ENCODE results near the gene FOXQ1. TPM values are rescaled to one million over a fixed set of nuclear protein-coding genes. Genes with fewer than 3 reads are reported as not detected.

The FOXQ1 gene
- total and polyA plus RNA-seq, 2 of the 13 experiments (the other 11 are each of a cell fraction or from before 2014, with no cell fraction given) = 35.2 to 39.8 TPM

DNA sequence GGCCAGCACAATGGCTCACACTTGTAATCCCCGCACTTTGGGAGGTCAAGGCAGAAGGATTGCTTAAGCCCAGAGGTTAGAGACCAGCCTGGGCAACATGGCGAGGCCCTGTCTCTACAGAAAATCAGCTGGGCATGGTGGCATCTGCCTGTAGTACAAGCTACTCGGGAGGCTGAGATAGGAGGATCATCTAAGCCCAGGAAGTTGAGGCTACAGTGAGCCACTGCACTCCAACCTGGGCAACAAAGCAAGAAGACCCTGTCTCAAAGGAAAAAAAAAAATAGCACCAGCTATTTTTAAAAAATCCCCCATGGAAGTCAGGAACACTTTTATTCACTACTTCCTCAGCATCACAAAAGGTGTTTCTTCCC is 45.2 kb upstream of the FOXQ1 start (continued):
- TF ChIP-seq, protein P1, sequence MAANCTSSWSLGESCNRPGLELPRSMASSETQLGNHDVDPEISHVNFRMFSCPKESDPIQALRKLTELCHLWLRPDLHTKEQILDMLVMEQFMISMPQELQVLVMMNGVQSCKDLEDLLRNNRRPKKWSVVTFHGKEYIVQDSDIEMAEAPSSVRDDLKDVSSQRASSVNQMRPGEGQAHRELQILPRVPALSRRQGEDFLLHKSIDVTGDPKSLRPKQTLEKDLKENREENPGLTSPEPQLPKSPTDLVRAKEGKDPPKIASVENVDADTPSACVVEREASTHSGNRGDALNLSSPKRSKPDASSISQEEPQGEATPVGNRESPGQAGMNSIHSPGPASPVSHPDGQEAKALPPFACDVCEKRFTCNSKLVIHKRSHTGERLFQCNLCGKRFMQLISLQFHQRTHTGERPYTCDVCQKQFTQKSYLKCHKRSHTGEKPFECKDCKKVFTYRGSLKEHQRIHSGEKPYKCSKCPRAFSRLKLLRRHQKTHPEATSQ (CRISPR knock-in tag; IDR thresholded peaks at IDR 0.05; ENCODE audit: borderline replicate concordance) = 0 out of 2 replicates have a peak, but pooled peaks have one; percentile 15
- TF ChIP-seq, protein P2, sequence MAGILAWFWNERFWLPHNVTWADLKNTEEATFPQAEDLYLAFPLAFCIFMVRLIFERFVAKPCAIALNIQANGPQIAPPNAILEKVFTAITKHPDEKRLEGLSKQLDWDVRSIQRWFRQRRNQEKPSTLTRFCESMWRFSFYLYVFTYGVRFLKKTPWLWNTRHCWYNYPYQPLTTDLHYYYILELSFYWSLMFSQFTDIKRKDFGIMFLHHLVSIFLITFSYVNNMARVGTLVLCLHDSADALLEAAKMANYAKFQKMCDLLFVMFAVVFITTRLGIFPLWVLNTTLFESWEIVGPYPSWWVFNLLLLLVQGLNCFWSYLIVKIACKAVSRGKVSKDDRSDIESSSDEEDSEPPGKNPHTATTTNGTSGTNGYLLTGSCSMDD (CRISPR knock-in tag; IDR thresholded peaks at IDR 0.05) = no peak
- TF ChIP-seq GTF2F1 (IDR thresholded peaks at IDR 0.05; ENCODE audit: low read length) = no peak
- TF ChIP-seq ESRRA (CRISPR knock-in tag; IDR thresholded peaks at IDR 0.05; ENCODE audit: low read depth) = no peak
- no peak for TF ChIP-seq ZNF788 (CRISPR knock-in tag; IDR thresholded peaks at IDR 0.05; ENCODE audit: borderline replicate concordance)
- TF ChIP-seq ZNF431 (CRISPR knock-in tag; IDR thresholded peaks at IDR 0.05; ENCODE audit: borderline replicate concordance, low read depth) = no peak
- TF ChIP-seq ZMYM3 (CRISPR knock-in tag; IDR thresholded peaks at IDR 0.05) = peak; percentile 68
- no peak for TF ChIP-seq MYC (CRISPR knock-in tag; IDR thresholded peaks at IDR 0.05; ENCODE audit: borderline replicate concordance)
- no peak for TF ChIP-seq ZSCAN31 (CRISPR knock-in tag; IDR thresholded peaks at IDR 0.05; ENCODE audit: low read depth)
- no peak for TF ChIP-seq SMC3 (IDR thresholded peaks at IDR 0.05; ENCODE audit: low read length)
- TF ChIP-seq JUNB (CRISPR knock-in tag; IDR thresholded peaks at IDR 0.05; ENCODE audit: borderline replicate concordance) = no peak
- TF ChIP-seq, protein P3, sequence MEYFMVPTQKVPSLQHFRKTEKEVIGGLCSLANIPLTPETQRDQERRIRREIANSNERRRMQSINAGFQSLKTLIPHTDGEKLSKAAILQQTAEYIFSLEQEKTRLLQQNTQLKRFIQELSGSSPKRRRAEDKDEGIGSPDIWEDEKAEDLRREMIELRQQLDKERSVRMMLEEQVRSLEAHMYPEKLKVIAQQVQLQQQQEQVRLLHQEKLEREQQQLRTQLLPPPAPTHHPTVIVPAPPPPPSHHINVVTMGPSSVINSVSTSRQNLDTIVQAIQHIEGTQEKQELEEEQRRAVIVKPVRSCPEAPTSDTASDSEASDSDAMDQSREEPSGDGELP (IDR thresholded peaks at IDR 0.05; ENCODE audit: borderline replicate concordance, low read depth) = no peak
- no peak for TF ChIP-seq ZNF747 (CRISPR knock-in tag; IDR thresholded peaks at IDR 0.05; ENCODE audit: borderline replicate concordance)
- no peak for TF ChIP-seq ZNF841 (CRISPR knock-in tag; IDR thresholded peaks at IDR 0.05; ENCODE audit: borderline replicate concordance)
- no peak for TF ChIP-seq PAF1 (CRISPR knock-in tag; IDR thresholded peaks at IDR 0.05)
